HG02642 (cell line): ENCODE measurements around the gene FZD8.

Source experiments
- ATAC-seq: cut with Tn5 transposase; IDR thresholded peaks from one replicate; pipeline ENCODE4 v1.9.1; 2021; ENCODE audit warnings: mild to moderate bottlenecking; ENCODE audit not compliant: unreplicated experiment, poor library complexity

The FZD8 gene

GRCh38 chr10:35607475-35608327, 34.4 kb downstream of the FZD8 start:
- no peak for ATAC-seq

- no peak for ATAC-seq
Observed at GRCh38 chr10:35606430-35606829, 35.7 kb downstream of the FZD8 start.

GRCh38 chr10:35605191-35605590, 36.9 kb downstream of the FZD8 start, which contains the start of gene GJD4:
GJD4 (plus strand) TSS chr10:35605341; CDS start chr10:35605568, 227 bp downstream.
- ATAC-seq = no peak

- ATAC-seq = no peak
Observed at GRCh38 chr10:35600193-35600592, 41.9 kb downstream of the FZD8 start.

- ATAC-seq = no peak
Observed at GRCh38 chr10:35598379-35598778, 43.7 kb downstream of the FZD8 start.

GRCh38 chr10:35595106-35595505, 47.0 kb downstream of the FZD8 start:
- no peak for ATAC-seq

- ATAC-seq = no peak
Observed at GRCh38 chr10:35594115-35595079, 47.7 kb downstream of the FZD8 start.

- no peak for ATAC-seq
Observed at GRCh38 chr10:35592441-35592840, 49.7 kb downstream of the FZD8 start.

- no peak for ATAC-seq
Observed at GRCh38 chr10:35588836-35589235, 53.3 kb downstream of the FZD8 start.
